ENCODE results near the gene STX3.
"Not testable (repeated sequence)": the region's sequence is repeated elsewhere in the genome, so short reads cannot be mapped to it uniquely, and the experiment has no call there.

The STX3 gene

GRCh38 chr11:59794417-59794816, 39.2 kb downstream of the STX3 start:
- DNase-seq, result no peak

- DNase-seq, result no peak
Observed at GRCh38 chr11:59800390-59801025, 45.3 kb downstream of the STX3 start.

- DNase-seq, result no peak
Observed at GRCh38 chr11:59801160-59801706, 46.1 kb downstream of the STX3 start.

DNA sequence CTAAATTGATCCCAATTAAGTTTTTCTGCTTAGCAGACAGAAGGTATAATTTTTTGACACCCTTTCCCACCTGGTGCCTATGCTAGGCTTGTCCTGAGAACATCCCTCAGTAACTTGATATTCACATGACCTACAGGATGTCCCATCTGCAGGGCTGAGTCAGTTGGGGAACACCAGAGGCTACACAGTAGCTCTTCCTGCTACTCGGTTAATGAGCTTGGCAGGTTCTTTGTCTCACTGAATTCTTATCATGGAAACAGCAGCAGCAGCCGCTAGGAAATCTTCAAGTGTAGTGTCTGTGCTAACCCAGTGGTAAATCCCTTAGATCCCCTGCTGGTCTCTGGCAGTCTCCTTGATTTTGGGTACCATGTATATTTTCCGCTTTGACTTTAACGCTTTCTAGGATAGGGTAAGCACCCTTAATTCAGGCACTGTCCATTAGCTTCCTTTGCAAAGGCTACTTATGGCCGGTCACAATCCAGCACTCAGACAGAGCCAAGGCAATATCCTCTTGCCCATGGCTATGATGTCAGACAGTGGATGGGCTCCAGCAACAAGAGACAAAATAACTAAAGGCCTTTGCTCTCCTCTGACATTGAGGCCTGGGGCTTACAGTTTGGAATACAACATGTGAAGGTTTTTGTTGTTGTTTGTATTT, 46.9 kb downstream of the STX3 start:
- no peak for DNase-seq

- DNase-seq, result peak; percentile 43
Observed at GRCh38 chr11:59802639-59803176, 47.5 kb downstream of the STX3 start.

DNA sequence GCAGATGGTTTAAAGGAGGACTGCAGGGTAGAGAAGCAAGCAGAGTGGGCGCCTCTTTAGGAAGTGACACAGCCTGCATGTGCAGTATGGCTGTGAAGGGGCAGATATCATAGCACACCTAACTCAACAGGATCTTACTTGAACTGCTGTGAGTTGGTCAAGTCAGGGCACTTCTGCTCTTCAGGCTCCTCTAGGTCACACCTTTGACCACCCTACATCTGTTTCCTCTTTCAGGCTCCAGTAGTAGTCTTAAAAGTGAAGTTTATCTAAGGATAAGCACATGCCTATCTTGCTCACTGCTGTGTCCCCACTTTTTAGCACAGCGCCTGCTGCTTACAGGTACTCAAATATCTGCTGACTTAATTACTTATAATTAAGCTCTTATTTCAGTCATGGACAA, 48.9 kb downstream of the STX3 start:
- DNase-seq, result no peak

- DNase-seq, result no peak
Observed at GRCh38 chr11:59807047-59807610, 52.0 kb downstream of the STX3 start.

- DNase-seq, result peak; percentile 89
Observed at GRCh38 chr11:59810189-59810910, 55.2 kb downstream of the STX3 start, which contains the start of gene MRPL16. Gene MRPL16 (minus strand): TSS chr11:59810778. CDS start chr11:59810658, 120 bp downstream.

DNA sequence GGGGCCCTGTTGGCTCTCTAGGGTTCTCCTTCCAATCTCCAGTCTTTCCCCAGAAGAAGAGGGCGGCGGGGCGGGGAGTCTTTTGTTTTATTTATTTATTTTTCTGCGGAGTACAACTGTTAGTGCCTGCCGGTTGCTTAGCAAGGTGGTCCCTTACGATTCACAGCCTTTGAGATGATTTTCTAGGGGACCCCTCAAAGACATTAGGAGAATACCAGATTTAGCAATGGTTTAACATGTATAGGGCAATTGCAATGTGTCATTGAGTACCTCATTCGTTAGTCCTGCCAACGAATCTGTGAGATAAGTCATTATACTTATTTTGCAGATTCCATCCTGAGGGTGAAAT, 55.7 kb downstream of the STX3 start:
- no peak for DNase-seq

GRCh38 chr11:59812220-59812619, 57.0 kb downstream of the STX3 start:
- DNase-seq, result no peak

- no peak for DNase-seq
Observed at GRCh38 chr11:59813364-59813763, 58.2 kb downstream of the STX3 start.

- no peak for DNase-seq
Observed at GRCh38 chr11:59814021-59814420, 58.8 kb downstream of the STX3 start.

DNA sequence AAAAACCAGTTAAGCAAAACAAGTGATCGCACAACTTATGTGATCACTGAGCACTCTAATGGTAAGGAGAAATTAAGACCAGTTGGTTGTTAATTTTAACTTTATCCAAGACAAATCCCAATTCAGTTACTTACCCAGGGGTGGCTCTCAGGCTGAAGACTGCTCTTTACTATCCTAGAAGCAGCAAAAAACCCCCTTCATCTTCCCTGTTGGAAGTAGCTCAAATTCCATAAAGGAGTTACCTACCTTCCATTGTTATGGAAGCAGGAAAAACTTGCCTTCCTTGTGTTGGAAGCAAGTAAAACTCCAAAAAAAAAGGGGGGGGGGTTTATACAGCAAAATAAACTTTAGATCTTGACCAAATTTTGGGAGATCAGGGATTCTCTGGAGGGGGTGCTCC, 60.6 kb downstream of the STX3 start:
- no peak for DNase-seq

DNA sequence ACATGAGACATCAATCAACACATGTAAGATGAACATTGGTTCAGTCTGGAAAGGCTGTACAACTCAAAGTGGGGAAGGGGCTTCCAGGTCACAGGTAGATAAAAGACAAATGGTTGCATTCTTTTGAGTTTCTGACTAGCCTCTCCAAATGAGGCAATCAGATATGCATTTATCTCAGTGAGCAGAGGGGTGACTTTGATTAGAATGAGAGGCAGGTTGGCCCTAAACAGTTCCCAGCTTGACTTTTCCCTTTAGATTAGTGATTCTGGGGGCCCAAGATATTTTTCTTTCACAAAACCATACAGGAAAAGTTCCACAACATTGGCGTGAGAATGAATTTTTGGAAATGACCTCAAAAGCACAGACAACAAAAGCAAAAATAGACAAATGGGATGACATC, 61.3 kb downstream of the STX3 start:
- not testable (repeated sequence) for DNase-seq

DNA sequence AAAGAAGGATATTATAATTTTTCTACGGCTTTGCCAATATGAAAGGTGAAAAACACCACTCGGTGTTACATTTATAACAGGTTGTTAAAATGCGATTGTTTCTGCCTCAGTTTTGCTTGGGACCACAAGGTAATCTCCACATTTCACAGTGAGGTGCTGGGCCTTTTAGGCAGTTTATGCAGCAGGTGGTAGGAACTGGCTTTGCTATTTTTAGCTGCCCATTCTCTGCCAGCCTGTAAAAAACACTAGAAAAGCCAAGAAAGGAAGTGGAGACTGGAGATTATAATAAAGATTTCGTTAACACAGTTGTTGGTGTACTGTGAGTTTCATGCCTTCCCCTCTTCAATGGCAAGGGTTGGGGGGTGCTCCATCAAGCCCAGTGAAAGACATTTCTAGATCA, 63.4 kb downstream of the STX3 start:
- DNase-seq, result no peak

DNA sequence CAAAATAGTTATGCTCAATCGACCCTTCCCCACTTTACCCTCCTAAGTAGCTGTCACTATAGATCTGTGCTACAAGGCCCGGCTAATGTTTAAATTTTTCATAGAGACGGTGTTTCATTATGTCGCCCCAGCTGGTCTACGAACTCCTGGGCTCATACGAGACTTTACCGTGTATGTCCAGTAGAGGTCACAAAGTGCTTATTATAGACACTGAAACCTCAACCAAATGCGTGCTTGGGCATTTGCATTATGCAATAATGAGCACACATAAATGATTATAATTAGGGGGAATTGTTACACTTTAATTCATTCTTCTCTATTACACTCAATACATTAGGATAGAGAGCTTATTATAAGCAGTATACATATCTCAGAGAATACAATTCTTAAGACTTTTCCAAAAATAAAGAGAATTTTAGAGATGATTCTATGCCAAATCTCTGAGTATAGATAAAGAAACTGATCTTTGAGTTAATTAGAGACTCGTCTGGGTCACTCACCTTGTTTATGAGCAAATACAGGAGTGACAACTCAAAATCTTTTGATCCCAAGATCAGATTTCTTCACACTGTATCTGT, 67.9 kb downstream of the STX3 start:
- peak; percentile 23 for DNase-seq

DNA sequence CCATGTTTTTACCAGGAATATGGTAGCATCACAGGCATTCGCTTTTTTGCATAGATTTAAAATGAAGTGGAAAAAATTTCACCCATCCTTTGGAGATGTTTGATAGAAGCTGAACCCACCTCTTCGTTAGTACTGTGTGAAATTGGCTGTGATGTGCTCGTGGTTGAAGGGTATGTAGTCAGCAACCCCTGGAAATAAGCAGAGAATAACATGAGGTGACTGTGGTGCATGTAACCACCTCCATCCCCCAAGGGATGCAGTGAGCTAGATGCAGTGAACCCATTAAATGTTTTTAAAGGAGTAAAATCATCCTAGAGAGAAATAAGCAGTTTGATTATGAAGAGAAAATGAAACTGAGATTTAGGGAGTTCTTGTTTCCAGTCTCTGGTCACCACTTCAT, 74.2 kb downstream of the STX3 start:
- DNase-seq, result no peak

- no peak for DNase-seq
Observed at GRCh38 chr11:59833602-59834001, 78.4 kb downstream of the STX3 start.

DNA sequence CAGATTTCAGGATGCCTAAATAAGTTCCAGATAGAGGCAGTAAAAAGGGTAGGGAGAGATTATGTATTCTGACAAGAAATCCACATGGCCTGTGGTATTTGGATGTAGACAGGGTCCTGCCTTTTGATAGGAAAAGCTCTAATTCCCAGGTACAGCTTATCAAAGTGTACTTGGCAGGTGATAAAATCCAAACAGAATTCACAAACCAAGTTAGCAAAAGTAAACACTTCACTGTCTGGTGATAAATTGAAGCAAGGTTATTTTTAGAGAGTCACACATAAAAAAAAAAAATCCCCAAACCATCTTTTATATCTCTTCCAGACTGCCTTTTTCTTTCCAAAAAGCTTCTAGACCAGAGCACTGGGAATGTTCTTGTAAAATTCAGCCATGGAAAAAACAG, 84.4 kb downstream of the STX3 start:
- no peak for DNase-seq

- DNase-seq, result no peak
Observed at GRCh38 chr11:59841514-59841913, 86.3 kb downstream of the STX3 start.

- no peak for DNase-seq
Observed at GRCh38 chr11:59842316-59842715, 87.1 kb downstream of the STX3 start.

- no peak for DNase-seq
Observed at GRCh38 chr11:59845399-59845798, 90.2 kb downstream of the STX3 start, which contains the start of gene CBLIF. Gene CBLIF (minus strand): TSS chr11:59845499. CDS start chr11:59845453, 46 bp downstream.

DNA sequence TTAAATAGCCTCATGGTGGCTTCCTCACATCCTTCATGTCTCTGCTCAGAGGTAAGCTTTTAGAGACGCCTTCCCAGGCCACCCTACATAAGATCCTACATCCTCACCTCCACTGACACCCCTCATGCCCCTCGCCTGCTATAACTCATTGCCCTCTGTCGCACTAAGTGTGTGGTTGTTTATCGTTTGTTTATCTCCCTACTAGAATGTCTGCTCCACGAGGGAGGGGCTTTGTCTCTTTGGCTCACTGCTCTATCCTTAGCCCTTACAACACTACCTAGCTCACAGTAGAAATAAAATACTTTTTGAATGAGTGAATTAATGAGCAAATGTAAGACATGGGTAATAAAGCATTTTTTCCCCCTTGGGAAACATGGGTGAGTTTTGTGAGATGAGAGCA, 91.4 kb downstream of the STX3 start:
- DNase-seq, result no peak

Data from fibroblast of skin of right biceps (primary cell).